CD4-positive, alpha-beta T cell treated with Interleukin-6 for 4 hours (primary cell): ENCODE results near the gene ITGB2.

Experiments used
- DNase-seq: peaks from one replicate; pipeline ENCODE4 v3.0.0-alpha.2; 2020; ENCODE audit warnings: mixed read lengths

The ITGB2 gene

GRCh38 chr21:44920694-44921604 is at the start of gene ITGB2:
ITGB2 (minus strand) TSS chr21:44920899; CDS start chr21:44910782, 10,117 bp downstream.
- peak; percentile 68 for DNase-seq

- DNase-seq: no peak
These were observed 49.4 kb upstream of the ITGB2 start for GRCh38 chr21:44969931-44970755.

- DNase-seq: no peak
These were observed 48.5 kb upstream of the ITGB2 start for GRCh38 chr21:44969066-44969670.

- no peak for DNase-seq
These were observed 46.7 kb upstream of the ITGB2 start for GRCh38 chr21:44967082-44968047.

- no peak for DNase-seq
These were observed 45.7 kb upstream of the ITGB2 start for GRCh38 chr21:44966135-44967081.

GRCh38 chr21:44965251-44966022 is 44.7 kb upstream of the ITGB2 start:
- DNase-seq: peak; percentile 10

GRCh38 chr21:44964381-44964780 is 43.7 kb upstream of the ITGB2 start:
- no peak for DNase-seq

- no peak for DNase-seq
These were observed 41.8 kb upstream of the ITGB2 start for GRCh38 chr21:44962403-44962966.

- no peak for DNase-seq
These were observed 39.7 kb upstream of the ITGB2 start for GRCh38 chr21:44960141-44961092.

- DNase-seq: no peak
These were observed 38.8 kb upstream of the ITGB2 start for GRCh38 chr21:44959376-44960091.

GRCh38 chr21:44958471-44959191 is 37.9 kb upstream of the ITGB2 start:
- no peak for DNase-seq

GRCh38 chr21:44957901-44958451 is 37.3 kb upstream of the ITGB2 start:
- DNase-seq: no peak

- DNase-seq: no peak
These were observed 36.5 kb upstream of the ITGB2 start for GRCh38 chr21:44957047-44957831.

GRCh38 chr21:44956356-44957046 is 35.8 kb upstream of the ITGB2 start:
- no peak for DNase-seq

GRCh38 chr21:44955798-44956175 is 35.1 kb upstream of the ITGB2 start:
- DNase-seq: no peak
